Panc1 (cell line): Measurements from ENCODE around the gene MEF2A. TPM values are rescaled to one million over a fixed set of nuclear protein-coding genes. Genes with fewer than 3 reads are reported as not detected.

Experiments
- ATAC-seq: fragments of 200-7000 bp; cut with Tn5 transposase; 2 replicates; pipeline ENCODE4 v1.9.1; 2020; ENCODE audit warnings: mild to moderate bottlenecking, moderate library complexity
- BruUV-seq: library from RNA; stranded (reverse); fragments of 400-500 nt; replicated peaks from 2 replicates; lab custom pipeline; 2021; lab: Mats Ljungman, UMichigan
- CTCF ChIA-PET: fragments of 300-600 bp; sonication (Branson Sonifier 250); formaldehyde crosslinking; loops from one replicate; lab custom pipeline; 2022; ENCODE audit warnings: antibody characterized with exemption; lab: Charles Lee
- POLR2A ChIA-PET: fragments of 300-600 bp; sonication (Branson Sonifier 250); formaldehyde crosslinking; loops from one replicate; lab custom pipeline; 2022; ENCODE audit warnings: antibody characterized with exemption; lab: Charles Lee
- DNase-seq: peaks from one replicate; pipeline ENCODE4 v3.0.0-alpha.2; 2010; ENCODE audit warnings: low read depth, low spot score
- H3K27ac ChIP-seq: 2 replicates; pipeline ENCODE4 v1.5.1; 2011; ENCODE audit warnings: mild to moderate bottlenecking, low read length, inconsistent platforms
- H3K27me3 ChIP-seq: fragments of 200-500 bp; sonication (Bioruptor generic); 2 replicates; pipeline ENCODE4 v1.6.0; 2014; ENCODE audit warnings: low read length, inconsistent platforms; ENCODE audit not compliant: control insufficient read depth, insufficient read depth
- H3K36me3 ChIP-seq: fragments of 200-500 bp; sonication (Bioruptor generic); 2 replicates; pipeline ENCODE4 v1.5.1; 2014; ENCODE audit warnings: inconsistent platforms, mild to moderate bottlenecking, low read length, moderate library complexity; ENCODE audit not compliant: control insufficient read depth, insufficient read depth
- H3K4me1 ChIP-seq: 2 replicates; pipeline ENCODE4 v1.5.1; 2011; ENCODE audit warnings: inconsistent platforms, mild to moderate bottlenecking, low read length, moderate library complexity; ENCODE audit not compliant: control insufficient read depth, insufficient read depth
- H3K4me3 ChIP-seq, 2 experiments: 2 replicates each; pipeline ENCODE4 v1.5.1; 2011 to 2012; ENCODE audit warnings: low read depth in 2 of 2, low read length in 2 of 2, mild to moderate bottlenecking in 2 of 2, inconsistent platforms in 1 of 2, moderate library complexity in 1 of 2
- H3K9me3 ChIP-seq: fragments of 200-500 bp; sonication (Bioruptor generic); 2 replicates; pipeline ENCODE4 v1.5.1; 2014; ENCODE audit warnings: low read depth, mild to moderate bottlenecking, inconsistent platforms, low read length, moderate library complexity; ENCODE audit not compliant: control insufficient read depth, insufficient read depth
- POLR2AphosphoS5 ChIP-seq: IDR thresholded peaks from 2 replicates; pipeline ENCODE4 v1.6.1; 2012; ENCODE audit warnings: mild to moderate bottlenecking, low read depth, low read length, moderate library complexity
- SIN3A ChIP-seq: IDR thresholded peaks from 2 replicates; pipeline ENCODE4 v1.6.1; 2012; ENCODE audit warnings: low read depth, mild to moderate bottlenecking, low read length, moderate library complexity, borderline replicate concordance; ENCODE audit not compliant: insufficient read depth
- TCF7L2 ChIP-seq: IDR thresholded peaks from 2 replicates; pipeline ENCODE4 v1.6.1; 2011; ENCODE audit warnings: mild to moderate bottlenecking, low read depth, low read length, inconsistent platforms
- in situ Hi-C: cut with HindIII; loops from 2 replicates; pipeline ENCODE4 v1.10.0; 2016; ENCODE audit warnings: low sequenced_read_pairs, low pct_unique_long_range_greater_than_20kb
- intact Hi-C: fragments of 100-400 bp; cut with micrococcal nuclease; formaldehyde crosslinking; loops from one replicate; pipeline ENCODE4 v1.10.0; 2022; ENCODE audit not compliant: unreplicated experiment
- total RNA-seq: library from RNA; stranded (reverse); gene quantifications from one replicate; pipeline ENCODE4 v1.2.1, GENCODE V29; 2021; ENCODE audit not compliant: unreplicated experiment
- TF ChIP-seq, protein P1 (sequence below): fragments of 450-650 bp; IDR thresholded peaks from 2 replicates; pipeline ENCODE4 v1.5.1; 2017; ENCODE audit warnings: mild to moderate bottlenecking
- TF ChIP-seq, protein P2 (sequence below), 2 experiments: IDR thresholded peaks; 2 replicates each; pipeline ENCODE4 v1.6.1; 2011 to 2012; ENCODE audit warnings: low read depth in 2 of 2, control low read depth in 1 of 2, low read length in 1 of 2, mild to moderate bottlenecking in 1 of 2, moderate library complexity in 1 of 2; ENCODE audit not compliant: insufficient read depth in 1 of 2

Gene MEF2A
- total RNA-seq, 1 experiment from 2014 or later = 31.1 TPM

DNA sequence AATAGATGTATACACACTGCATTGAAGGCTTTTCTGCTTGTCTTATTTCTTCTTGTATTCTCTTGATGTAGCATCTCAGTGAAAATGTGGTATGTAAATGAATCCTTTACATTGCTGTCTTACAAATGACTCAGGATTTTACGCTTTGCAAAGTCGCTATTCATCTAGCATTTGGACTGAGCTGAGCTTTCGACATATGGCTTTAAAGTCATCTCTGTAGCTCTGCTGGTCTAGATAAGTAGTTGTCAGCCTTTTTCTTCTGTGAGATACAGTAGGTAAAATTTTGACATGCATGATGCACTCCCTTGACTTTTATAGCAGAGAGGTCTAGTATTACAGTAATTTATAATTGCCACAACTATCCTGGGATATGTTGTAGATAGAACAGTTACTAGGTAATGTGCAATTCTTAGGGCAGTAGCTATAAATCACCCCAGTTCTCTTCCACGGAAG, 16.8 kb downstream of the MEF2A start:
- POLR2A ChIA-PET = interaction anchor here (0.6 kb wide), 1 partner anchor 927 kb away, joined by 4 read pairs; no protein-coding TSS in a partner anchor
- no peak overlapping the region for H3K4me3 ChIP-seq
- no peaks in the 10 kb centered on the region for H3K4me1 ChIP-seq
- in situ Hi-C loops = no loop called here
- no peak overlapping the region for H3K27ac ChIP-seq
- no peak for TF ChIP-seq TCF7L2
- DNase-seq (no peak), ATAC-seq (no peak)
- CTCF ChIA-PET = no interaction called here
- no TSS peak for BruUV-seq
- peaks cover 21% of the 10 kb centered on the region; the same call in 1 of the 2 replicates for H3K9me3 ChIP-seq
- intact Hi-C loops = no loop called here
- H3K27me3 ChIP-seq = no peaks in the 10 kb centered on the region
- H3K36me3 ChIP-seq = no peaks in the 10 kb centered on the region

DNA sequence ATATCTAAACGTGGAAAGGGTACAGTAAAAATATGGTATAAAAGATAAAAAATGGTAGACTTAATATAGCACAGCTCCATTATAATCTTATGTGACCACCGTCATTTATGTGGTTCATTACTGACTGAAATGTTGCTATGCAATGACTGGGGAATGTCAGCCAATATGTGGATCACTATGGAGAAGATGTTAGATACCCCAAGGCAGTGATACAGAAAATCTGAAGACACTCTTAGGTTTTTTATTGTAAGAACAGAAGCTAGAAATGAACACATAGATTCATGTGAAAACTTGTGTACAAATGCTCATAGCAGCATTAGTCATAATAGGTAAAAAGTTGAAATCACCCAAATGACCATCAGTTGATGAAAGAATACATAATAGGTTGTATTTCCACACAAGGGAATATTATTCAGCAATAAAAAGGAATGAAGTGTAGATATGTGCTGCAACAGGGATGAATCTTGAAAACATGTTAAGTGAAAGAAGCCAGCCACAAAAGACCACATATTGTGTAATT, 18.4 kb downstream of the MEF2A start:
- CTCF ChIA-PET = no interaction called here

DNA sequence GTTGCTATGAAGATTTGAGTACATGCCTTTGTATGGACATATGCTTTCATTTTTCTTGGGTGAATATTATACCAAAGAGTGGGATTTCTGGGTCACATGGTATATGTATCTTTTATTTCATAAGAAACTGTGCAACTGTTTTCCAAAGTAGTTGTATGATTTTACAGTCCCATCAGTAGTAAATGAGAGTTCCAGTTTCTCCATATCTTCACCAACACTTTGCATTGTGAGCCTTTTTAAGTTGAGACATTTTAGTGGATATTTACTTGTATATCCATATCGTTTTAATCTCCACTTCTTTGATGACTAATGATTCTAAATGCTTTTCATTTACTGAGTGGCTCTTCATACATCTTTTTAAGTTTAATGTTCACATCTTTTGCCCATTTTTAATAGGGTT, 20.3 kb downstream of the MEF2A start:
- DNase-seq (no peak), ATAC-seq (no peak)
- Histone ChIP-seq H3K36me3 (no peaks in the 10 kb centered on the region), H3K4me1 (no peaks in the 10 kb centered on the region), H3K27ac (no peak overlapping the region), H3K4me3 (no peak overlapping the region), H3K9me3 (peaks cover 24% of the 10 kb centered on the region; the same call in 1 of the 2 replicates), H3K27me3 (no peaks in the 10 kb centered on the region)
- no TSS peak for BruUV-seq
- ChIA-PET CTCF (no interaction called here), POLR2A (no interaction called here)
- intact Hi-C loops = no loop called here
- in situ Hi-C loops = no loop called here
- TF ChIP-seq, protein P1, sequence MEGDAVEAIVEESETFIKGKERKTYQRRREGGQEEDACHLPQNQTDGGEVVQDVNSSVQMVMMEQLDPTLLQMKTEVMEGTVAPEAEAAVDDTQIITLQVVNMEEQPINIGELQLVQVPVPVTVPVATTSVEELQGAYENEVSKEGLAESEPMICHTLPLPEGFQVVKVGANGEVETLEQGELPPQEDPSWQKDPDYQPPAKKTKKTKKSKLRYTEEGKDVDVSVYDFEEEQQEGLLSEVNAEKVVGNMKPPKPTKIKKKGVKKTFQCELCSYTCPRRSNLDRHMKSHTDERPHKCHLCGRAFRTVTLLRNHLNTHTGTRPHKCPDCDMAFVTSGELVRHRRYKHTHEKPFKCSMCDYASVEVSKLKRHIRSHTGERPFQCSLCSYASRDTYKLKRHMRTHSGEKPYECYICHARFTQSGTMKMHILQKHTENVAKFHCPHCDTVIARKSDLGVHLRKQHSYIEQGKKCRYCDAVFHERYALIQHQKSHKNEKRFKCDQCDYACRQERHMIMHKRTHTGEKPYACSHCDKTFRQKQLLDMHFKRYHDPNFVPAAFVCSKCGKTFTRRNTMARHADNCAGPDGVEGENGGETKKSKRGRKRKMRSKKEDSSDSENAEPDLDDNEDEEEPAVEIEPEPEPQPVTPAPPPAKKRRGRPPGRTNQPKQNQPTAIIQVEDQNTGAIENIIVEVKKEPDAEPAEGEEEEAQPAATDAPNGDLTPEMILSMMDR = no peak
- TF ChIP-seq, protein P2, sequence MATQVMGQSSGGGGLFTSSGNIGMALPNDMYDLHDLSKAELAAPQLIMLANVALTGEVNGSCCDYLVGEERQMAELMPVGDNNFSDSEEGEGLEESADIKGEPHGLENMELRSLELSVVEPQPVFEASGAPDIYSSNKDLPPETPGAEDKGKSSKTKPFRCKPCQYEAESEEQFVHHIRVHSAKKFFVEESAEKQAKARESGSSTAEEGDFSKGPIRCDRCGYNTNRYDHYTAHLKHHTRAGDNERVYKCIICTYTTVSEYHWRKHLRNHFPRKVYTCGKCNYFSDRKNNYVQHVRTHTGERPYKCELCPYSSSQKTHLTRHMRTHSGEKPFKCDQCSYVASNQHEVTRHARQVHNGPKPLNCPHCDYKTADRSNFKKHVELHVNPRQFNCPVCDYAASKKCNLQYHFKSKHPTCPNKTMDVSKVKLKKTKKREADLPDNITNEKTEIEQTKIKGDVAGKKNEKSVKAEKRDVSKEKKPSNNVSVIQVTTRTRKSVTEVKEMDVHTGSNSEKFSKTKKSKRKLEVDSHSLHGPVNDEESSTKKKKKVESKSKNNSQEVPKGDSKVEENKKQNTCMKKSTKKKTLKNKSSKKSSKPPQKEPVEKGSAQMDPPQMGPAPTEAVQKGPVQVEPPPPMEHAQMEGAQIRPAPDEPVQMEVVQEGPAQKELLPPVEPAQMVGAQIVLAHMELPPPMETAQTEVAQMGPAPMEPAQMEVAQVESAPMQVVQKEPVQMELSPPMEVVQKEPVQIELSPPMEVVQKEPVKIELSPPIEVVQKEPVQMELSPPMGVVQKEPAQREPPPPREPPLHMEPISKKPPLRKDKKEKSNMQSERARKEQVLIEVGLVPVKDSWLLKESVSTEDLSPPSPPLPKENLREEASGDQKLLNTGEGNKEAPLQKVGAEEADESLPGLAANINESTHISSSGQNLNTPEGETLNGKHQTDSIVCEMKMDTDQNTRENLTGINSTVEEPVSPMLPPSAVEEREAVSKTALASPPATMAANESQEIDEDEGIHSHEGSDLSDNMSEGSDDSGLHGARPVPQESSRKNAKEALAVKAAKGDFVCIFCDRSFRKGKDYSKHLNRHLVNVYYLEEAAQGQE (IDR thresholded peaks at IDR 0.05; ENCODE audit: insufficient read depth in 1 of 2, low read depth in 2 of 2, low read length in 1 of 2) = no peak
- TF ChIP-seq SIN3A (no peak), POLR2AphosphoS5 (no peak), TCF7L2 (no peak)

More for the DNA sequence above, 18.4 kb downstream of the MEF2A start:
- no peak overlapping the region for H3K4me3 ChIP-seq
- no peak for ATAC-seq
- peaks cover 21% of the 10 kb centered on the region; the same call in 1 of the 2 replicates for H3K9me3 ChIP-seq
- no peak overlapping the region for H3K27ac ChIP-seq
- POLR2A ChIA-PET = no interaction called here
- H3K27me3 ChIP-seq = no peaks in the 10 kb centered on the region
- H3K4me1 ChIP-seq = no peaks in the 10 kb centered on the region
- no peak for DNase-seq
- no peaks in the 10 kb centered on the region for H3K36me3 ChIP-seq
- intact Hi-C loops (no loop called here), in situ Hi-C loops (no loop called here)
- no peak for TF ChIP-seq TCF7L2
- no peak for TF ChIP-seq SIN3A
- TF ChIP-seq, protein P2 (IDR thresholded peaks at IDR 0.05; ENCODE audit: insufficient read depth in 1 of 2, low read depth in 2 of 2, low read length in 1 of 2) = no peak
- TF ChIP-seq, protein P1 = no peak
- no peak for TF ChIP-seq POLR2AphosphoS5
- no TSS peak for BruUV-seq
